8988T (cell line): ENCODE results near the gene C3orf62.
"Not testable (repeated sequence)": the region's sequence is repeated elsewhere in the genome, so short reads cannot be mapped to it uniquely, and the experiment has no call there.

ENCODE experiments used
- DNase-seq: peaks from one replicate; pipeline ENCODE4 v3.0.0; 2011

The C3orf62 gene

GRCh38 chr3:49266410-49267095, 10.5 kb downstream of the C3orf62 start:
- no peak for DNase-seq

DNA sequence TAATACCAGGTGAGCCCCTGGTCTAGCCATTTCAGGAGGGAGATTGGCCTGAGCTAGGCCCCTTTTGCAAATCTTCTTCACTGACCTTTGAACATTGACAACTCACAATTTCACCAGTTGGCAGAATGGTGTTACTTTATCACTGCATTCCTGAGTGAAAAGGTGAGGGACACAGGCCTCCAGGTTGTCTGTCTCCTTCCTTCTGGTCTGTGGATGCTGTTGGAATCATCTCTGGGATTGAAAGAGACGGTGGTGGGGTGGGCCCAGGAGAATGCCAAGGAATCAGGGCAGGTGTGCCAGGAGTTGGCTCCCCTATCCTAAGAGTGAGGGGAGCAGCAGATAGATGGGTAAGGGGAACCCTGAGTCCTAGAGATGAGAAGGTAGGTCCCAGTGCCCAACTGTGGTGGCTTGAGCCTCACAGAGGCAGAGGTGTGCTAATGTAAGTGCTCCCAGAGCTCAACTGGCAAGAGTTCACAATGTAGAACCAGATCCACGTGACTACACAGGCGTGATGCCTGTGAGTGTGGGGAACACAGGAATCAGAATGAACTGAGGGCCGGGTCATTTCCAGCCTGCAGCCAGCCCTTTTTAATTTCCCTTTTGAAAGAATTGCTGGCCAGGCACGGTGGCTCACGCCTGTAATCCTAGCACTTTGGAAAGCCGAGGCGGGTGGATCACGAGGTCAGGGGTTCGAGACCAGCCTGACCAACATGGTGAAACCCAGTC, 11.2 kb downstream of the C3orf62 start:
- no peak for DNase-seq

DNA sequence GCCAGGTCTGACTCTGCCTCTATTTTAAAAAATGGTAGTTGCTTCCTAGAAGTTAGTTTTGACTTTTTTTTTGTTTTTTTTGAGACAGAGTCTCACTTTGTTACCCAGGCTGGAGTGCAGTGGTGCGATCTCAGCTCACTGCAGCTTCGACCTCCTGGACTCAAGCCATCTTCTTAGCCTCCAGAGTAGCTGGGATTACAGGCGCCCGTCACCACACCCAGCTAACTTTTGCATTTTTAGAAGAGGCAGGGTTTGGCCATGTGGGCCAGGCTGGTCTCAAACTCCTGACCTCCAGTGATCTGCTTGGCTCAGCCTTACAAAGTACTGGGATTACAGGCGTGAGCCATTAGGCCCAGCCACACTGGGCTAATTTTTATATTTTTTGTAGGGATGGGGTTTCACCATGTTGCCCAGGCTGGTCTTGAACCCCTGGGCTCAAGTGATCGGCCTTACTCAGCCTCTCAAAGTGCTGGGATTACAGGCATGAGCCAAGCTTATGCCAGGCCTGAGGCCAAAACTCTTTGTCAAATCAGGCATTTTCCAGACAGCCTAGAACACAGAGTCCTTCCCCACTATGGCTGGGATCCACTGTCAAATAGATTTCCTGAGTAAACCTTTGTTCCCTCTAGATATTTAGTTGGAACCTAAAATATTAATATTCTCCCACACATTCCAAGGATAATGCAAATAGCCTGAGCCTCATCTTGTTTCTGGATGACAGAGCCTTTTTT, 13.7 kb downstream of the C3orf62 start:
- no peak for DNase-seq

DNA sequence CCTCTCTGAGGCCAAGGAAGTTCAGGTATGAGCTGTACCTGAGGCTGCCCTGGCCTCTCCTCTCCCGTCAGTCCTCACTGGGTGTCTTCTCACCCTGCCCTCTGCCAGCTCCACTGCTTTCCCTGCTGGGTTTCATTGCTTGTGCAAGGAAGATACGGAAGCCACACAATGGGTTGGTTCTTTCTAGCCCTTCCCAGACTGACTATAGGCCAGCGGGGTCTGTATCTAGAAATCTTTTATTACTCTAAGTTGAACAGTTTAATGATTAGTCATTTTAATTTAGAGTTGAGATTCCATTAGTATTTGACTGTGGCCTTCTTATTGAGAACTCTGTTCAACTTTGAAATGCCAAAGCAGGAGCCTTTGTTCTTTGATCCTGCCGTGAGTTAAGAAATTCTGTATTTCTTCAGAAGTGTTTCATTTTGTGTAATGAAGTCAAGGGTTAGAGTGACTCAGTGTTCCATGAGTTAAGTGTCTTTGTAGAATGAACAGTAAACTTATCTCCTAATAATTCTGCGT, 16.2 kb downstream of the C3orf62 start:
- no peak for DNase-seq

DNA sequence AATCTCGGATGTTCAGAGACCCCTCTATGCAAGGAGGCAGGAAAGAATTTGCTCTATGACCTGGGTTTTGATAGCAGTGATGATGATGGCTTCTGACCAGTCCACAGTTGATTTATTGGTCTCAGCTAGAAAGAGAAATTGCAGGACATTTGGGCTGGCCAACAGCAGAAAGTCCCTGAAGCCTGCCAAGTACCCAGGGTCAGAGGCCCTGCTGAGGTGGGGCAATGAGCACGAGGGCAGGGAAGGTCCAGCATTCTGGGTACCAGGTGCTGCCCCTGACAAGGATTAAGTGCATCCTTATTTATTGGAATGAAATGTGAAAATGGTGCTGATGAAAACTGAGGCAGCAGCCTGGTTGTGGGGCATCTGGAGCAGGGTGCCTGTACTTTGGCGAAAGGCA, 19.8 kb downstream of the C3orf62 start:
- DNase-seq = no peak

GRCh38 chr3:49255718-49256511, 21.1 kb downstream of the C3orf62 start:
- DNase-seq = no peak

DNA sequence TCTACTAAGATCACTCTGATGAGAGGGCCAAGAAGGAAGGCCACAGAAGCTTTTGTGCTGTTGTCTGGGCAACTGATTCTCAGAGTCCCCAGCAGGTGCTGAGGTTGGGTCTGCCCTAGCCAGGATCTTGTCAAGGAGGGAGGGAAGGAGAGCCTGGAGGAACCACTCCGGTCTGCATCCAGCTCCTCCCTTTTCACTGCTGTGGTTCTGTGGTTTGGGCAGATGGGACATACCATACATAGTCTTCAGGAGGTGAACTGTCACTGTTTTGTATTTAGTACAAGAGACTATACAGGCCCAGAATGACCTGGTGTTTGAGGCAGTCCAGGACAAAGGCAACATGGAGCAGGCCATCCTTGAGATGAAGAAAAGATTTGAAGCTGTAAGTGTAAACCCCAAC, 21.9 kb downstream of the C3orf62 start:
- no peak for DNase-seq

- no peak for DNase-seq
Observed at GRCh38 chr3:49253512-49253911, 23.5 kb downstream of the C3orf62 start.

- no peak for DNase-seq
Observed at GRCh38 chr3:49248840-49249227, 28.2 kb downstream of the C3orf62 start.

GRCh38 chr3:49244581-49245205, 32.3 kb downstream of the C3orf62 start:
- DNase-seq = no peak

GRCh38 chr3:49240091-49240490, 36.9 kb downstream of the C3orf62 start:
- DNase-seq = not testable (repeated sequence)

GRCh38 chr3:49238274-49239127, 38.5 kb downstream of the C3orf62 start:
- DNase-seq = no peak

DNA sequence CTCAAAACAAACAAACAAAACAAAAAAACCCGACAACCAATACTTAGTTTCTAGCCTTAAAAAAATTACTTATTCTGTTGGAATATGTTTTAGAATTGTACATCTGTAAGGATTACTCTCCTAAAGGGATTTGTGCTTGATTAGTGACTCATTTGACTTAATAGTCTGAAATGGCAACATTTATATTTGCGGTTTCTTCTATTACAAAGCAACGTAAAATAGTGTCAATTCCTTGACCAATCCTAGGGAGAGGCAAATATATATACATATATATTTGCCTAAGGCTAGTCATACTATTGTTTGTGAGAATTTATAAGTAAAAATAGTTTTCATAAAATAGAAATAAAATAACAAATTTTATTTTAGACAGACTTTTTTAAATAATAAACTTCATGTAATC, 39.7 kb downstream of the C3orf62 start:
- DNase-seq = no peak

GRCh38 chr3:49236226-49236625, 40.8 kb downstream of the C3orf62 start:
- DNase-seq = no peak

DNA sequence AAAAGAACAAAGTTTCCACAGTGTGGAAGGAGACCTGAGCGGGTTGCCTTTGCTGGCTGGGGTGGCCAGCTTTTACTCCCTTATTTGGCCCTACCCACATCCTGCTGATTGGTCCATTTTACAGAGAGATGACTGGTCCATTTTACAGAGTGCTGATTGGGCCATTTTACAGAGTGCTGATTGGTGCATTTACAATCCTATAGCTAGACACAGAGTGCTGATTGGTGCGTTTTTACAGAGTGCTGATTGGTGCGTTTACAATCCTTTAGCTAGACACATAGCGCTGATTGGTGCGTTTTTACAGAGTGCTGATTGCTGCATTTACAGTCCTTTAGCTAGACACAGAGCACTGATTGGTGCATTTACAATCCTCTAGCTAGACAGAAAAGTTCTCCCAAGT, 48.2 kb downstream of the C3orf62 start:
- not testable (repeated sequence) for DNase-seq

DNA sequence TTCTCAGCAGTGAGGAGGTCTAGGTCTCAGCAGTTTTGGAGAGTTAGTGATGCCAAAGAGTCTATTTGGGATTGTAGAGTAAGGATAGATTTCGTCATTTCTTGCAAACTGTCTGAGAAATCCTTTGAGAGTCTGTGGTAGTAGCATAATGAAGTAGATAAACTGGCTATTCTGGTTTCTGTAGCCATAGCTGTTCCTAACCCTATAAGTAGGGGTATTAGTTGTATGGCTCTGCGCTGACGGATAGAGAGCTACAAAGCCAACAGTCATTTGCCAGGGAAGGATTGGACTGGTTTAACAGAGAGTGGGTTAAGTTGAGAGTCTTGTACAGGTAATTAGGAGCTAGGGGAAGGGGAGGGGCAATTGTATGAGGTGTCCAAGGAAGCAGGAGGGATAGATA, 55.0 kb downstream of the C3orf62 start:
- DNase-seq = no peak

DNA sequence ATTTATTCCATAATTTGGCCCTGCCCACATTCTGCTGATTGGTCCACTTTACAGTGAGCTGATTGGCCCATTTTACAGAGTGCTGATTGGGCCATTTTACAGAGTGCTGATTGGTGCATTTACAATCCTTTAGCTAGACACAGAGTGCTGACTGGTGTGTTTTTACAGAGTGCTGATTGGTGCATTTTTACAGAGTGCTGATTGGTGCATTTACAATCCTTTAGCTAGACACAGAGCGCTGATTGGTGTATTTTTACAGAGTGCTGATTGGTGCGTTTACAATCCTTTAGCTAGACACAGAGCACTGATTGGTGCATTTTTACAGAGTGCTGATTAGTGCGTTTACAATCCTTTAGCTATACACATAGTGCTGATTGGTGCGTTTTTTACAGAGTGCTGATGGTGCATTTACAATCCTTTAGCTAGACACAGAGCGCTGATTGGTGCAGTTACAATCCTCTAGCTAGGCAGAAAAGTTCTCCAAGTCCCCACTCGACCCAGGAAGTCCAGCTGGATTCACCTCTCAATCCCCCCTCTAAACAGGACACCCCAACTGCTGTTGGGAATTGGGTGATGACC, 56.0 kb downstream of the C3orf62 start:
- not testable (repeated sequence) for DNase-seq

- no peak for DNase-seq
Observed at GRCh38 chr3:49219132-49219531, 57.9 kb downstream of the C3orf62 start.
